ENCODE data around the gene F2RL3. TPM values are rescaled to one million over a fixed set of nuclear protein-coding genes. Genes with fewer than 3 reads are reported as not detected.

The F2RL3 gene
- total and polyA plus RNA-seq, 3 donors from 2014 or later = 4.4 to 6.9 (median 4.6) TPM

DNA sequence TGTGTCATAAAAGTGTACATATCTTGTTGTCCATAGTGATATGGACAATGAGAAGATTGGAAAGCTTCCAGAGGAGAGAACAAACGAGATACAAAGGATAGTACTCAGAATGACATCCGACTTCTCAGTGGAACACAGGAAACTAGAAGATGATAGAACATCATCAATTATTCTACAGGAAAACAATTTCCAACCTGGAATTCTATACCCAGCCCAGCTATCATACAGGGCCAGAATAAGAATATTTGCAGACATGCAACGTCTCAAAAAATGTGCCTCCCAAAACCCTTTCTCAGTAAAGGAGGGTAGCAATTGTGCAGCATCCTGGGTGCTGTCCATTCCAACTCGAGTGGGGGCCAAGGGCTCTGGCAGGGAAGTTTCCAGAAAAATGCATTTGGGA lies 24.0 kb downstream of the F2RL3 start:
- H3K27ac ChIP-seq = no peak overlapping the region
- intact Hi-C loops (cut with DNase I; ENCODE audit: low total_unique reads) = no loop called here
- WGBS, 2 donors = 87 to 92% methylated on average over 4 of the region's 4 CpGs
- no peak for TF ChIP-seq POLR2A (IDR thresholded peaks at IDR 0.05)
- TF ChIP-seq, protein P1, sequence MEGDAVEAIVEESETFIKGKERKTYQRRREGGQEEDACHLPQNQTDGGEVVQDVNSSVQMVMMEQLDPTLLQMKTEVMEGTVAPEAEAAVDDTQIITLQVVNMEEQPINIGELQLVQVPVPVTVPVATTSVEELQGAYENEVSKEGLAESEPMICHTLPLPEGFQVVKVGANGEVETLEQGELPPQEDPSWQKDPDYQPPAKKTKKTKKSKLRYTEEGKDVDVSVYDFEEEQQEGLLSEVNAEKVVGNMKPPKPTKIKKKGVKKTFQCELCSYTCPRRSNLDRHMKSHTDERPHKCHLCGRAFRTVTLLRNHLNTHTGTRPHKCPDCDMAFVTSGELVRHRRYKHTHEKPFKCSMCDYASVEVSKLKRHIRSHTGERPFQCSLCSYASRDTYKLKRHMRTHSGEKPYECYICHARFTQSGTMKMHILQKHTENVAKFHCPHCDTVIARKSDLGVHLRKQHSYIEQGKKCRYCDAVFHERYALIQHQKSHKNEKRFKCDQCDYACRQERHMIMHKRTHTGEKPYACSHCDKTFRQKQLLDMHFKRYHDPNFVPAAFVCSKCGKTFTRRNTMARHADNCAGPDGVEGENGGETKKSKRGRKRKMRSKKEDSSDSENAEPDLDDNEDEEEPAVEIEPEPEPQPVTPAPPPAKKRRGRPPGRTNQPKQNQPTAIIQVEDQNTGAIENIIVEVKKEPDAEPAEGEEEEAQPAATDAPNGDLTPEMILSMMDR (IDR thresholded peaks at IDR 0.05) = no peak
- H3K9me3 ChIP-seq = no peaks in the 10 kb centered on the region
- no peaks in the 10 kb centered on the region for H3K27me3 ChIP-seq
- H3K4me1 ChIP-seq = no peaks in the 10 kb centered on the region
- DNase-seq = no peak
- no peaks in the 10 kb centered on the region for H3K36me3 ChIP-seq (ENCODE audit: low read depth, missing control alignments)
- H3K4me3 ChIP-seq = no peak overlapping the region

DNA sequence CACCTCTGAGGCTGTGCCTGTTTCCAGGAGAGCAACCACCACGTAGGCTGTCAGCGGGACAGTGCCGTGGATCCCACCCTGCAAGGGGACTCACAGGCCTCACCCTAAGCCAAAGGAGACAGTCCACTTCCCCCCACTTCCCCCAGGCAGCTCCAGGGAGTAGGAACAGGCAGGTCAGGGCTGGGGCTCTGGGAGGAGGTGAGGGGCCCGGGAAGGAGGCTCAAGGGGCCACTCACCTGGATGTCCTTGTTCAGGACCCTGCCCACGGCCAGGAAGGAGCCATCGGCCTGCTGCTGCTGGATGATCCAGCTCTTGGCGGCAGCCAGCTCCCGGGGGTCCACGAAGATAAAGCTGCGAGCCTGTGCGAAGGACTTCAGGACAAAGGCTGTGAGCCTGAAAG lies 25.6 kb downstream of the F2RL3 start:
- intact Hi-C loops (cut with DNase I; ENCODE audit: low total_unique reads) = no loop called here
- Histone ChIP-seq H3K4me3 (no peak overlapping the region), H3K27ac (no peak overlapping the region), H3K27me3 (no peaks in the 10 kb centered on the region), H3K9me3 (no peaks in the 10 kb centered on the region), H3K4me1 (no peaks in the 10 kb centered on the region), H3K36me3 (ENCODE audit: low read depth, missing control alignments) (no peaks in the 10 kb centered on the region)
- DNase-seq = no peak
- 95 to 100% methylated on average over 1 to 11 of the region's 11 CpGs for WGBS, 2 donors
- no peak for TF ChIP-seq POLR2A (IDR thresholded peaks at IDR 0.05)
- TF ChIP-seq, protein P1 (IDR thresholded peaks at IDR 0.05) = no peak

DNA sequence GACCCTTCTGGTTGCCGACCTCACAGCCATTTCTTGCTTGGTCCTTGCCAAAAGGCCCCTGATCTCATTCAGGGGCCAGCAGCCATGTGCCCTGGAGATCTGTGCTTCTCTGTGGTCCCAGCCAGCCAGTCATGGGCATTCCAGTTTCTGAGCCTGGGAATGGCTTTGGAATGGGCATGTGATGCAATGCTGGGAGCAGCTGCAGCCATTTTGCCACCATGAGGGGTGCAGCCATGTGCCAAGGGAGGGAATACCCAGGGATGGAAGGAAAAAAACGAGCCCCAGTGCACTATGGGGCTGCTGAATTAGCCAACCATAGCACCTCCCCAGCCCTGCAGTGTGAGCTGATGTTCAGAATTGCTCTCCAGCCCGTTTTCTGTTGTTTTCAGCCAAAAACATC lies 26.3 kb downstream of the F2RL3 start:
- Histone ChIP-seq H3K9me3 (no peaks in the 10 kb centered on the region), H3K27me3 (no peaks in the 10 kb centered on the region), H3K36me3 (ENCODE audit: low read depth, missing control alignments) (no peaks in the 10 kb centered on the region), H3K27ac (no peak overlapping the region), H3K4me3 (no peak overlapping the region), H3K4me1 (no peaks in the 10 kb centered on the region)
- intact Hi-C loops (cut with DNase I; ENCODE audit: low total_unique reads) = no loop called here
- TF ChIP-seq, protein P1 (IDR thresholded peaks at IDR 0.05) = no peak
- TF ChIP-seq POLR2A (IDR thresholded peaks at IDR 0.05) = no peak
- DNase-seq = no peak
- WGBS, 2 donors = 84 to 92% methylated on average over 2 to 3 of the region's 3 CpGs

DNA sequence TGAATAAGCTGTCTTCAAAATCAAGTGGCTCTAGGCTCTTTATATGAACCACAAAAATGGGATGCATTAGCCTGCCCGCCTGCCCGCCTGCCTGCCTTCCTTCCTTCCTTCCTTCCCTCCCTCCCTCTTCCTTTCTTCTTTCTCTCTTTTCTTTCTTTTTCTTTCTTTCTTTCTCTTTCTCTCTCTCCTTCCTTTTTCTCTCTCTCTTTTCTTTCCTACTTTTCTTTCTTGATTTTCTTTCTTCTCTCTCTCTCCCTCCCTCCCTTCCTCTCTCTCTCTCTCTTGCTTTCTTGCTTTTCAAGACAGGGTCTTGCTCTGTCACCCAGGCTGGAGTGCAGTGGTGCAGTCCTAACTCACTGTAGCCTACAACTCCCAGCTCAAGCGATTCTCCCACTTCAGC lies 26.9 kb downstream of the F2RL3 start:
- TF ChIP-seq, protein P1 (IDR thresholded peaks at IDR 0.05) = no peak
- TF ChIP-seq POLR2A (IDR thresholded peaks at IDR 0.05) = no peak
- Histone ChIP-seq H3K4me3 (no peak overlapping the region), H3K4me1 (no peaks in the 10 kb centered on the region), H3K27me3 (no peaks in the 10 kb centered on the region), H3K27ac (no peak overlapping the region), H3K36me3 (ENCODE audit: low read depth, missing control alignments) (no peaks in the 10 kb centered on the region), H3K9me3 (no peaks in the 10 kb centered on the region)
- intact Hi-C loops (cut with DNase I; ENCODE audit: low total_unique reads) = no loop called here
- no peak for DNase-seq
- WGBS, 2 donors = 73 to 78% methylated on average over 3 of the region's 3 CpGs

- H3K27me3 ChIP-seq = no peaks in the 10 kb centered on the region
- H3K4me1 ChIP-seq = no peaks in the 10 kb centered on the region
- intact Hi-C loops (cut with DNase I; ENCODE audit: low total_unique reads) = no loop called here
- TF ChIP-seq, protein P1 (IDR thresholded peaks at IDR 0.05) = no peak
- no peak for TF ChIP-seq POLR2A (IDR thresholded peaks at IDR 0.05)
- no peak overlapping the region for H3K4me3 ChIP-seq
- H3K36me3 ChIP-seq (ENCODE audit: low read depth, missing control alignments) = no peaks in the 10 kb centered on the region
- WGBS, 2 donors = 90% methylated on average over 7 of the region's 7 CpGs
- DNase-seq = no peak
- H3K9me3 ChIP-seq = no peaks in the 10 kb centered on the region
- H3K27ac ChIP-seq = no peak overlapping the region
These were observed 28.6 kb downstream of the F2RL3 start for GRCh38 chr19:16917401-16917800.
